Stimulated activated CD8-positive, alpha-beta memory T cell treated with anti-CD3 and anti-CD28 coated beads, Interleukin-4, amount 100 ng/mL, for 24 hours (primary cell): ENCODE data around the gene KISS1R.

ENCODE experiments used
- DNase-seq: peaks from one replicate; pipeline ENCODE4 v3.0.0-alpha.2; 2020; ENCODE audit warnings: low read depth

KISS1R gene

DNA sequence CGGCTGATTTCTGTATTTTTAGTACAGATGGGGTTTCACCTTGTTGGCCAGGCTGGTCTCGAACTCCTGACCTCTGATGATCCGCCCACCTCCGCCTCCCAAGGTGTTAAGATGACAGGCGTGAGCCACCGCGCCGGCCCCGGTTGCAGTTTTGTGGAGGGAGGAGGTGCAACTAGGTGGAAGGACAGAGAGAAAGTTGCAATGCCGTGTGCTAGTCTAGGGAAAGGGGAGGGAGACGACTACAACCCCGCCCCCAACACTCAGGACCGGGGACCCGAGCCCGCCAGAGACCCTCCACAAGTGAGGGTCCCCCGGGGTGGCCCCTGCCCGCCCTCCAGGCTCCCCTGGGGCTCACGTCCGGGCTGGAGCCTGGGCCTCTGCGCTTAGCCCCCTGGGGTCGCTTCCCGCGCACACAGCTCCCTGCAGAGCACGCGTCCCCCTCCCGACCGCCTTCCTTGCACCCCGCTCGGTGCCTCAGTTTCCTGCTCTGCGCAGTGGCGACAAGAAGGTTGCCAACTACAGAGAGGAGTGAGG lies 7.5 kb downstream of the KISS1R start:
- no peak for DNase-seq

DNA sequence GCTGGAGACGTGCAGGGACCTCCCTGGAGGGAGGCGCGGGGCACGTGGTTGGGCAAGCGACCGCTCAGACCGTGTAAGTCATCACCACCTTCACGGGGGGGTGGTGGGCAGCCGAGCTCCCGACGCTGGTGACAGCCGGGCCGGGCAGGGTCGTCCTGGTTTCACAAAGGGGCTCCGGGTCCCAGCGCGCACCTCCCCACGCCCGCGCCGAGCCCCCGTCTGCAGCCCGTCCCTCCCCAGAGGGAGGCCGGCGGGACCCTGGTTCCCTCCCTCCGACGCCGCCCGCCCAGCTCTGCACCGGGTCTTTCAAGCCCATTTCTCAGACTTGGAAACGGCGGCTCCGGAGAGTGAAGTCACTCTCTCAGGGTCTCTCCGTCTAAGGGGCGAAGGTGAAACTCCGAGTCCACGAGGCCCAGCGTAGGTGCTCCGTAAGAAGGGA lies 8.0 kb downstream of the KISS1R start:
- DNase-seq, result no peak

DNA sequence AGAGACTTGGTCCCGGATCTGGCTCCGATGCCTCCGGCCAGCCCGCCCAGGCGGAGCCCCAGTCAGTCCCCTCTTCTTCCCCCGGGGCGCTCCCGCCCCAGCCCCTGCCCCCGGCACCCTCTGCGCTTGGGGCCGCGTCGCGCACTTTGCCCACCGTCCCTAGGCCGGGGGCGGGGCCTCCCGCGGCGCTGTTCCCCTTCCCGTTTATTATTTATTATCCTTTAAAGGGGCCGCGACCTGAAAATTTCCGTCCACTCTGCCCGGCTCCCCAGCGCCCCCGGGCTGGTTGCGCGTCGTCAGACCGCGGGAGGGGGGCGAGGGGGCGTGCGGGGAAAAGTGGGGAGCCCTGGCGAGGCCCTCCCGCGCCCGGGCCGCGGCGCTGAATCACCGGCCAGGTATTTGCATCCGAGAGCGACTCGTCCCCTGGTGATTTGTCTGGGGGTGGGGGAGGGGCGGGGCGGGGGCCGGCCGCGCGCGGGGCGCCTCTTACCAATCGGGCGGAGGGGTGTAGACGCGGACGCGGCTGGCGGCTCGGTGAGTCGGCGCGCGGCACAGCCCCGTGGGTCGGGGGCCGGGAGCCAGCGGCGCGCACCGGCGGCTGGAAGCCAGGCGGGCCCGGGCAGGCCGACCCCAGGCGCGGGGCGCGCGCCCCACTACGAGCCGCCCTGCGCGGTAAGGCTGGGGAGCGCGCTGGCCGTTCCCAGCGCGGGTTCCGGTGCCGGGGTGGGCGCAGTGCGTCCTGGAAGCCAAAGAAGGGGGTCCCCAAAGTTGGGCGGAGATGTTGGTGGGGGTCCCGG lies 8.6 kb downstream of the KISS1R start, which contains the start of gene ARID3A:
Gene ARID3A (plus strand): TSS at position 510 of the 797 bp plus-strand sequence. CDS start 3,494 bp downstream, outside the sequence.
- peak; percentile 64 for DNase-seq

DNA sequence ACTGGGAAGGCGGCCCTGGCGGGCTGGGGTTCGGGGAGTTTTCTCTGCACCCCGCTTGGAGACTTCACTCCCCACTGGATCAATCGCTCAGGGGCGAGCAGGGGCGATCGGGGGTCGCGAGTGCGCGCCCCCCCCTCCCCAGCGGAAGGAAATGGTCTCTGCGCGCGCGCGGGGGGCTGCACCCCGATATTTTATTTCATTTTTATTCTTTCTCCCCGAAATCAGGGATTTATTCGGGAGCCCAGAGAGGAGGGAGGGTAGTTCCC lies 9.1 kb downstream of the KISS1R start:
- no peak for DNase-seq

DNA sequence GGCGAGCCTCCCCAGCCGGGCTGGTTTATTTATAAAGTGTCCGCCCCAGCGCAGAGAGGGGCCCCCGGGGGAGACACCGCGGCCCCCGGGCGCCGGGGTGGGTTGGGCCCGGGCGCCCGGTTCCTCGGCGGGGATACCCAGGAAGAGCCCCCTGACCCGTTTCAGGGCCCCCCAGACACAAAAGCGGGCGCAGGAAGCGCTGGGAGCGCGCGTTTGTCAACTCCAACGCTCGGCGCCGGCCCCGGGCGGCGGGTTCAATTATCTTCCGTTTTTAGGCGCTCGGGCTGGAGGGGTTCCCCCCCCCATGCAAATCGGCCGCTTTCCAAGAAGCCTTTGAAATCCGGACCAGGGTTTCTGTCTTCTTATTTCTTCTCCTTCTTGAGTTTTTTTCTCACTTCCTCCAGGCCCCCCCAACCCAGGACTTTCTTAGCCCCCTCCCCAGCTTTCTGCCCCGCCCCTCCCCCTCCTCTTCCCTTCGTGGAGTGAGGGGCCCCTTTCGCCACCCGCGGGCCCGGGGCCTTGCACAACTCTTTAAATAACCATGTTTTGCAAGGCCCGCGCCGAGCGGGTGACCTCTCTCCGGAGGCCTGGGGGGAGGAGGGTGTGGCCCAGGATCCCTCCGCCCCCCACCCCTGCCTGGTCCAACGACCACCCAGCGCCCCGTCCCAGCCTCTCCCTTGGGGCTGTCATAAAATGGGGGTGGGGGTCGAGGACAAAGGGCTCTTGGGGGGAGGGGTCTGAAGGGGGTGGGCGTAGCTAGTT lies 9.6 kb downstream of the KISS1R start:
- no peak for DNase-seq

DNA sequence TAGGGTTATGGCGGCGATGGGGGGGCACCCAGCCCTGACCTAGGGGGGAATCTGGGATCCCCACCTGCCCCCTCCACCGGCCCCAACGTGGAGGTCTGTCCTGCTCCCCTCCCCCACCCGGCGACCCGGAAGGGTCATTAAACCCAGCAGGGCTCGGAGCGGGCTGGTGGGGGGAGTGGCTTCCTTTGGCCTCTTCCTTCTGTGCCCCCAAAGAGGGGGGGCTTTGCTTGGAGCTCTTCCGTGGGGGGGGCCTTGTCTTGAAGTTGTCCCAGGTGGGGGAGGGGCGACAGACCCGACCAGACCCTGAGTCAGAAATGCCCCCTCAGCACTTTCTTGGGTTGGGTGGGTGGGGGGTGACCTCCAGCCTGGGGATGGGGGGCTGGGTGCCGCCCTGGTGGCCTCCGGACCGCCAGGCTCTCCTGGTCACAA lies 10.2 kb downstream of the KISS1R start:
- no peak for DNase-seq

DNA sequence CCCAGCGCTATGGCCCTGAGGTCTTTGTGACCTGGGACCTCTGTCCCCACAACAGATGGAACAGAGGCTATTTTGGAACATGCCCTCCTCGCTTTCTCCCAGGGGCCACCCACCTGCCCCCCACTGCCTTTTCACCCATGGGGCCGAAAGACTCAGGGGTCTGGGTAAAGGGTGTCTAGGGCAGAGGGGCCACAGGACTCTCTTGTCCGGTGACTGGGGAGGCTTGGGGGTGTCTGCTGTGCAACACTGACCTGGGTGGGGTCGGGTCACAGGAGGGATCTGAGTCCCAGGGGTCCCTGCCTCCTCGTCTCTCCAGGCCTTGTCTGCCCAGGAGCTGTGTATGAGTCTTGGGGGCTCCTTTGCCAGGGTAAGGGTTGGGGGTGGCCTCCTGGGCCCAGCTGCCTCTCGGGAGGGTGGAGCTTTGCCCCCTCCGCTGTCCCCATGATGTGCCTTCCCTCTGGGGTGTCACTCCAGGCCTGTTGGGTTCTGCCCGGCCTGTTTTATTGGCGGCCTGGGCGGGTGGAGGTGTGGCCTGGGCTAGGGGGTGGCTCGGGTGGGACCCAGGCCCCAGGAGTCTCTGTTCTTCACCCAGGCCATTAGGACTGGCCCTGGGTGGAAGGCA lies 10.8 kb downstream of the KISS1R start:
- no peak for DNase-seq

DNA sequence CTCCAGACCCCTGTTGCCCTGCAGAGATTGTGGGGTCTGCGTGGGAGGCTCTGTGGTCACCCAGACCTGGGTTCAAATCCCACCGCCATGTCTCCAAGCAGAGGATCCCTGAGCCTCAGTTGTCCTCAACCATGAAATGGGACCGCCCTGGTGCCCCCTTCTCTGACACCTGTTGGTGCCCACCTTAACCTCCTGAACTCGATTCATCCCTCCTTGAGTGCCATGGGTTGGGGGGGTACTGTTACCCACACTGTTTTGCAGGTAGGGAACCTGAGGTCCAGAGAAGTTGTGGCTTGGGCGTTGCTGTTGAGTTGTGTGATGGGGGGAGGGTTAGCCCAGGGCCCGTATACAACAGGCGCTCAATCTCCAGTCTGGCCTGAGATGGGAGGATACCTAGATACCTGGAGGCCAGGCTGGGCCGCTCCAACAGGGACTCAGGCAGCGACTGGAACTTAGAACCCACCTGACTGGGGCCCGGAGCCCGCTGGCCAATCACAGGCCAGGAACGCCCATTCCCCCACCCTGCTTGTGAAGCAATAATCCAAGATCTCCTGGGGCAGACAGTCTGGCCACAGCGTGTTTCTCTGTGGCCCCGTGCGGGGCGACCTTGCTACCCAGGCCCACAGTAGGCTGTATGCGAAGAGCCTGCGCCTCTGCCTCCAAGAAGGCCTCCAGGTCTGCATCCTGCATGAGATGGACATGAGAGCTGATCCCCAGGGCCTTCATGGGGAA lies 11.5 kb downstream of the KISS1R start:
- no peak for DNase-seq

DNA sequence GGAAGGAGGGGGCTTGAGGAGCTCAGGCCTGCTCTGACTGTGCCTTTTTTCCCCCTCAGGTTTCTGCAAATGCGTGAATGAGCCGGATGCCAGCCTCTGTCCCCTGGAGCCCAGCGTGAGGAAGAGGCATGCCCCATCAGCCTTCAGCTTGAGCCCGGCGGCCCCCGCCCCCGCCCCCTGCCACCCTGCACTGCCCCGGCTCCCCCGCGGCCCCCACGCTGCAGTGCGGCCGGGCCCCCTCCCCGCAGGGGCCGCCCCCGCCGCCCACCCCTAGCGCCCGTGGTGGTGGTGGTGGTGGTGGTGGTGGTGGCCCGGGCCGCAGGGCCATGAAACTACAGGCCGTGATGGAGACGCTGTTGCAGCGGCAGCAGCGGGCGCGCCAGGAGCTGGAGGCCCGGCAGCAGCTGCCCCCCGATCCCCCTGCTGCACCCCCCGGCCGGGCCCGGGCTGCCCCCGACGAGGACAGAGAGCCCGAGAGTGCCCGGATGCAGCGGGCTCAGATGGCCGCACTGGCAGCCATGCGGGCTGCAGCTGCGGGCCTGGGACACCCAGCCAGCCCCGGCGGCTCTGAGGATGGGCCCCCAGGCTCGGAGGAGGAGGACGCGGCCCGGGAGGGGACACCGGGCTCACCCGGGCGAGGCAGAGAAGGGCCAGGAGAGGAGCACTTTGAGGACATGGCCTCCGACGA lies 12.2 kb downstream of the KISS1R start:
- no peak for DNase-seq

DNA sequence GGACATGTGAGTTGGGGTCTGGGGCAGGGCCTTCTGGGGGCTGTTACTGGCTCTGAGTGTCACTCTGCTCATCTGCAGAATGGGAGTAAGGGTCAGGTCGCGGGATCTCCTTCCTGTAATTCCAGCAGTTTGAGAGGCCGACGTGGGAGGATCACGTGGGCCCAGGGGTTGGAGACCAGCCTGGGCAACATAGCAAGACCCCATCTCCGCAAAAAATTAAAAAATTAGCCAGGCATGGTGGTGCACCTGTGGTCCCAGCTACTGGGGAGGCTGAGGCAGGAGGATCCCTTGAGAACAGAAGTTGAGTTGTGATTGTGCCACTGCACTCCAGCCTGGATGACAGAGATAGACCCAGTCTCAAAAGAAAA lies 12.7 kb downstream of the KISS1R start:
- DNase-seq, result no peak

DNA sequence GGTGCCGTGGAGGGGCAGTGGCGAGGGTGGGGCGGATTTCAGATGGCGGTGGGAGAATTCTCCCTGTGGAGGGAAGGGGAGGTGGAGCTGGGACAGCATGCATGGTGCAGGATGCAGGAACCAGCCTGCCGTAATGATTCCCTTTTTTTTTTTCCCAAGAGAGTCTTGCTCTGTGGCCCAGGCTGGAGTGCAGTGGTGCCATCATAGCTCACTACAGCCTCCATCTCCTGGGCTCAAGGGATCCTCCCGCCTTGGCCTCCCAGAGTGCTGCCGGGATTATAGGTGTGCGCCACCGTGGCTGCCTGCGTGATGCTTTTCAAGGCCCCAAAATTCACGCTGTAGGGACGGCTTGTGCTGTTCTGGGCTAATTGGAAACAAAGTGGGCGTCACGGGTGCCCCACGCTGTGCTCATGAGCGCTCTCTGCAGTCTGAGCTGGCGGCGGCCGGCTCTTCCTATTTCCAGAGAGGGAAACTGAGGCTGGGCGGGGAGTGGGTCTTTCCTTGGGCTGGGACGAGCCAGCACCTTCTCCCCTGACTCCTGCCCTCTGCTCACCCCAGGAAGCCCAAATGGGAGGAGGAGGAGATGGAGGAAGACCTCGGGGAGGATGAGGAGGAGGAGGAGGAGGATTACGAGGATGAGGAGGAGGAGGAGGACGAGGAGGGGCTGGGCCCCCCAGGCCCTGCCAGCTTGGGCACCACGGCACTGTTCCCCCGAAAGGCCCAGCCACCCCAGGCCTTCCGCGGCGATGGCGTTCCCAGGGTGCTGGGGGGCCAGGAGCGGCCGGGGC lies 14.9 kb downstream of the KISS1R start:
- no peak for DNase-seq

DNA sequence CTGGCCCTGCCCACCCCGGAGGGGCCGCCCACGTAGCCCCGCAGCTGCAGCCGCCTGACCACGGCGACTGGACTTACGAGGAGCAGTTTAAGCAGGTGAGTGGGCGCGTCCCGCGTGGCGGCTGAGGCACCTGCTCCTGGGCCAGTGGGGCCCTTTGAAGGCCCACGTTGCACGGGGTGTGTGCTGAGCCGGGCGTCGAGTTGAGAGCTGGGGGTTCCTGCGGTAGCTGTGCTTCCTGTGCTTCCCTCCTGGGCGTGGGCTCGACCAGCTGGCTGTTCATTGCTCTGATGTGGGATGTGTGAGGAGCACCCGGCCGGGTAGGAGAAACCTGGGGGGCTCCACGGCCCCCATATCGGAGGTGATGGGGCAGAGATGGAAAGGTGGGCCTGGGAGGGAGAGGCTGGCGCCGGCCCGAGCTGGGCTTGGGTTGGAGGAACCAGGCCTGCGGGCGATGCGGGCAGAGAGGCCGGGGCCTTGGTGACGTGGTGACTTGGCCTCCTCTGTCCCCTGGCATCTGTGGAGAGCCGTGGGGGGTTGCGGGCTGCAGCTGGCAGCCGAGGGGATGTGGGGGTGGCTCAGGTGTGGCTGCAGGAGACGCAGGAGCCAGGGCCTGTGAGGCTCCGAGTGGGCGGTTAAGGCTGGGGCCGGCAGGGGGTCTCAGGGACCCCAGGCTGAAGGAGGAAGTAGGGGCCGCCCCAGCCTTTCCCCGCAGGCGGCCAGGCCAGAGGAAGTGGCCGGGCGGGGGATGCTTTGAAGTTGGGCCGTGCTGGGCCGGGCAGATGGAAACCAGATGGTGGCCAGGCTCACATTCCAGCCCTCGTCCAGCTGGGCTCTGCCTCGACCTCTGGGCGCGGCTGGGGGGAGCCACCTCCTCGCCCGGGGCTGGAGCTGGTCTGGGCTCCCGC lies 15.8 kb downstream of the KISS1R start:
- no peak for DNase-seq

DNA sequence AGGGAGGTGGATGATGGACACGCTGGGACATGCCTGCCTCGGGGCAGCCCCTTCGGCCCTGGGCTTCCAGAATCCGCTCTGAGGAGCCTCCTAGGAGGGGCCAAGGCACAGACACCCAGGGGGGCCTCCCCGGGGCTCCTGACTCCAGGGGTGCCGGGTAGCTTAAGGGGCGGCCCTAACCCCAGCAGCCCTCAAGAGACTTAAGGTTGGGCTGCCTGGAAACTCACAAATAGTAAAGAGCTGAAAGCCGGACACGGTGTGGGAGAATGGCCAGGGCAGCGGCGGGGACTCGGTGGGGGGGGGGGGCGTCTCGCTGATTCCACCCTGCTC lies 16.4 kb downstream of the KISS1R start:
- no peak for DNase-seq

DNA sequence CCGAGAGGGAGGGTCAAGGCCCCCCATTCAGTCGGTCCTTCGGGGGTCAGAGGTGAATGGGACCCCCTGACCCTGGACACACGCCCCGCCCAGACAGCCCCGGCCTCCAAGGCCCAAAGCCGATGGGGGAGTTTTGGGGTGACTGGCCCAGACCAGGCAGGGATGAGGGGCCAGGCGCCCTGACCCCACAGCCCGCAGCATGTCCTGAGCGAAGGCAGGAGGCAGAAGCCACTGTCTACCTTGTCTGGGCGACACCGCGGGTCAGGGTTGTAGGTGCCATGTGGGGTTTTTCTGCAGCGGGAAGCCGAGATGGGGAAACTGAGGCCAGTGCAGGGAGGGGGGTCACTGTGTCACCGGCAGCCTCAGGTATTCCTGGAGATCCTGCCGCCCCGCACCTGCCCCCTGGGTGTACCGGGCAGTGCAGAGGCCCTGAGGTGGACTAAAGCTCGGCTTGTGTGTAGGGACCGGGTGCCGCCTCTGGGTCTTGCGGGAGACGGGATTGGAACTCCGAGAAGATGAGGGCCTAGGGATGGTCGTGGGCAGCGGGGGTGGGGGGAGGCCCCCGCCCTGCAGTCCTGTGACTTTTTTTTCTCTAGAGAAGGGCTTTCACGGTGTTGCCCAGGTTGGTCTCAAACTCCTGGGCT lies 17.2 kb downstream of the KISS1R start:
- DNase-seq, result no peak

DNA sequence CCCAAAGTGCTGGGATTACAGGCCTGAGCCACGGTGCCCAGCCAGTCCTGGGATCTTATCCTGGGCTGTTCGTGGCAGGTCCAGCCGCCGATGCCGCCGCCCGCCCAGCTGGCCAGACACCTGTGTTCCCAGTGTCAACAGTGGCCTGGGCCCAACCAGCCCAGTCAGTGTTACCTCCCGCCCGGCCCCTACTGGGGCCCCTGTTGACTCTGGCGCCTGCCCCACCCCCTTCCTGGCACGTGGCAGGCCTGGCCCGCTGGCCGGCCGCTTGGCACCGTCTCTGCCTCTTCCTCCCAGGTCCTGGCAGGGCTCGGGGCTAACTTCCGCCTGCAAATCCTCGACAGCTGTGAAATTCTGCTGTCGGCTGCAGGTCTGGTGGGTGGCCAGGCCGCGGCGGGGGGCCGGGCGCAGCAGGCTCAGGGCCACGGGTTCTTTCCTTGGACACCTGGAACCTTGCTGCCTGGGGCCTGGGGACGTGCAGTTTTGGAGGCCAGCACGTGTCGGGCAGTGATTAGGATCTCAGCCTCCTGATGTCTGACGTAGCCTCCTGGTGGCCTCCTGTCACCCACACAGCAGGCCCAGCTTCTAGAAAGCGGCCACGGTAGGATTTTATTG lies 17.8 kb downstream of the KISS1R start:
- DNase-seq, result no peak

DNA sequence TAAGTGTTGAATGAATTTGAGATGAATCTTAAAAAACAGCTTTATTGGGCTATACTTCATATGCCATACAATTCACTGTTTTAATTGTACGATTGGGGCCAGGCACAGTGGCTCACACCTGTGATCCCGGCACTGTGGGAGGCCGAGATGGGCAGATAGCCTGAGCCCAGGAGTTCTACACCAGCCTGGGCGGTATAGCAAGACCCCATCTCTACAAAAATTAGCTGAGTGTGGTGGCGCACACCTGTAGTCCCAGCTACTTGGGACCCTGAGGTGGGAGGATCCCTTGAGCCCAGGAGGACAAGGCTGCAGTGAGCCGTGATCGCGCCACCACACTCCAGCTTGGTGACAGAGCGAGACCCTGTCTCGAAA lies 19.0 kb downstream of the KISS1R start:
- DNase-seq, result no peak

DNA sequence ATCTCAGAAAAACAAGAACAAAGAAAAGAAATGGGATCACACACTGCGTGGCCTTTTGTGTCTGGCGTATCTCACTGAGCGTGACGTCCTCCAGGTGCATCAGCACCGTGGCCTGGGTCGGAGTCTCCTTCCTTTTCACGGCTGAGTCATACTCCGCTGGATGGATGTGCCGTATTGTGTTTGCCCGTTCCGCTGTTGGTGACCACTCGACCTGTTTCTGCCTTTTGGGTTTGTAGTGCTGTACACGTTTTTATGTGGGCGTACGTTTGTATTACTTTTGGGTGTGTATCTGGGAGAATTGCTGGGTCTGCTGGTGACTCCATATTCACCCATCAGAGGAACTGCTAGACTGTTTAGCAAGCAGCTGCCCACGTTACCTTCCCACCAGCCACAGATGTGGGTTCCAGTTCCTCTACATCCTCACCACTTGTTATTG lies 20.1 kb downstream of the KISS1R start:
- no peak for DNase-seq

DNA sequence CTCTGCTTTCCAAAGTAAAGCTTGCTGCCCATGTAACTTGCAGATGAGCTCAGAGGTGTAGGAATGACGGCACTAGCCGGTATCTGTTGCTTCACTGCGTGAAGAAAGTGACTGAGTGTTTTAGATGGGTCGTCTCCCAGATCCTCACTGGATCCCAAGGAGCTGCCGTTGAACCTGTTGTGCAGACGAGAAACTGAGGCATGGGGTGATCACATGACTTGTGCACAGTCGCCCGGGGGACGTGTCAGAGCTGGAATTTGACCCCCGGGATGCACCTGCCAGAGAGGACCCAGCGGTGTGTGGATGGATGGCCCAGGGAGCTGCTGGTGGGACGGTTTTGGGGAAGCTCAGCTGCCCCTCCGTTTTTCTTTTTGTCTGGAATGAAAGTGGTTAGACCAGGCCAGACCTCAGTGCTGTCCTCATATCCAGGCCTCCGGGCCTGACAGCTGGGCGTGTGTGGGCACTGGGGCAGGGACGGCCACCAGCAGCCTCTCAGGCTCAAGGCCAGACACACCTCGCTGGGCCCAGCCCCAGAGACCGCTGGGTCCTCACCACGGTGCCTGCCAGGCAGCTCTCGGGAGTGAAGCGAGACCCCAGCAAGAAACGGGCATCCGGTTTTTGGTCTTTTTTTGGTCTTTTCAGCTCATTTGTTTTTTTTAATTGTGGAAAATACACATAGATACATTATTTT lies 21.2 kb downstream of the KISS1R start:
- no peak for DNase-seq
